Measurements from ENCODE around the gene ERCC1.

Gene ERCC1

GRCh38 chr19:45358213-45358792 lies 65.4 kb downstream of the ERCC1 start:
- DNase-seq = no peak

GRCh38 chr19:45357445-45357783 lies 66.3 kb downstream of the ERCC1 start:
- DNase-seq = no peak

All from activated CD4-positive, alpha-beta T cell treated with anti-CD3 and anti-CD28 coated beads for 4 hours (primary cell).